Right lobe of liver (tissue), 6 donors: Measurements from ENCODE around the gene TRAF3. TPM values are rescaled to one million over a fixed set of nuclear protein-coding genes. Genes with fewer than 3 reads are reported as not detected.

Source experiments
- ATAC-seq, 4 donors: fragments of 200-7000 bp; cut with Tn5 transposase; one replicate each; pipeline ENCODE4 v1.9.1; 2020; ENCODE audit warnings: mild to moderate bottlenecking in 4 of 4, moderate library complexity in 4 of 4
- DNase-seq, 3 donors: peaks; one replicate each; pipeline ENCODE4 v3.0.0-alpha.2; 2020
- H3K27ac ChIP-seq, 3 donors: fragments of 200-600 bp; one replicate each; pipeline ENCODE4 v1.8.0; 2022
- H3K27me3 ChIP-seq, 2 donors: fragments of 200-600 bp; one replicate each; pipeline ENCODE4 v1.8.0; 2022
- H3K36me3 ChIP-seq, 4 donors: fragments of 200-600 bp; sonication (generic) in 1 of 4; one replicate each; pipeline versions ENCODE4 v1.5.1 to v1.8.0; 2017 to 2022; ENCODE audit warnings: control low read depth in 1 of 4
- H3K4me1 ChIP-seq, 4 donors: fragments of 200-600 bp; sonication (generic) in 1 of 4; one replicate each; pipeline versions ENCODE4 v1.5.1 to v1.8.0; 2017 to 2022; ENCODE audit warnings: control low read depth in 1 of 4
- H3K4me3 ChIP-seq, 3 donors: fragments of 200-600 bp; one replicate each; pipeline ENCODE4 v1.8.0; 2022
- H3K9me3 ChIP-seq, 4 donors: fragments of 200-600 bp; sonication (generic) in 1 of 4; one replicate each; pipeline versions ENCODE4 v1.5.1 to v1.8.0; 2017 to 2022; ENCODE audit warnings: control low read depth in 1 of 4
- CTCF ChIP-seq, 4 donors: fragments of 200-600 bp in 3 of 4; fragments of 450-650 bp in 1 of 4; IDR thresholded peaks; one replicate each; pipeline versions ENCODE4 v1.5.1 to v1.8.0; 2016 to 2022; ENCODE audit warnings: antibody characterized with exemption in 4 of 4, mild to moderate bottlenecking in 2 of 4
- POLR2A ChIP-seq: fragments of 450-650 bp; IDR thresholded peaks from one replicate; pipeline ENCODE4 v1.6.1; 2017; ENCODE audit warnings: antibody characterized with exemption, mild to moderate bottlenecking
- WGBS: methylation state at CpG from one replicate; pipeline ENCODE4 v1.1.6; 2018; ENCODE audit warnings: low coverage, low lambda C conversion rate; ENCODE audit not compliant: insufficient coverage; ENCODE audit errors: missing lambda C conversion rate; 5-methylcytosine and 5-hydroxymethylcytosine counted together
- intact Hi-C, 2 donors: fragments of 100-400 bp; cut with DNase I; formaldehyde crosslinking; loops; one replicate each; pipeline versions ENCODE4 v1.11.2 to v1.14.1; 2022
- total RNA-seq, 6 experiments: library from RNA; depleted of rRNA in 2 of 6; stranded (reverse); fragments of >200 nt in 2 of 6; fragmentation: NEBNext Ultra II Directional in 3 of 6; extraction: Animal tissue kit (Norgen Biotek cat#: 25700) in 3 of 6; gene quantifications; one replicate each; pipeline versions ENCODE4 v1.1.0 to v1.2.4, GENCODE V29; 2016 to 2023
- donor health status: DM: no; HTN: yes; CAD: no.
- donor health status: DM: no; HTN: no; CAD: no.
- donor health status: DM: no; HTN: no; CAD: no.
- donor health status: DM: no; HTN: yes; CAD: no.
- donor health status: DM: no; HTN: yes; CAD: no.

TRAF3 gene
- total RNA-seq, 6 experiments from 2014 or later, result 5.6 to 10.5 (median 8.3) TPM

- 86% methylated on average over 8 of the region's 10 CpGs for WGBS
- intact Hi-C loops, result no loop called here
These were observed 164.3 kb downstream of the TRAF3 start for GRCh38 chr14:102941419-102942011.

GRCh38 chr14:102942069-102942468, 164.8 kb downstream of the TRAF3 start:
- intact Hi-C loops, result no loop called here
- peaks cover 0 to 12% (median 4%) of the 10 kb centered on the region in 4 donors for H3K4me1 ChIP-seq
- H3K4me3 ChIP-seq, result no peak overlapping the region
- ATAC-seq, result no peak
- TF ChIP-seq POLR2A (no peak), CTCF (IDR thresholded peaks at IDR 0.05) (no peak)
- WGBS, result 71% methylated on average over 4 of the region's 13 CpGs
- H3K27me3 ChIP-seq, result no peaks in the 10 kb centered on the region
- H3K27ac ChIP-seq, result no peak overlapping the region
- H3K36me3 ChIP-seq, result peaks cover 5 to 71% (median 36%) of the 10 kb centered on the region in 4 donors
- no peaks in the 10 kb centered on the region for H3K9me3 ChIP-seq
- DNase-seq, result peak in 1 of 3 donors; percentile 57

More at GRCh38 chr14:102941419-102942011, 164.3 kb downstream of the TRAF3 start:
- ATAC-seq (no peak), DNase-seq (peak in 1 of 3 donors; percentile 36)
- H3K36me3 ChIP-seq, result peaks cover 3 to 65% (median 33%) of the 10 kb centered on the region in 4 donors
- no peak overlapping the region for H3K4me3 ChIP-seq
- H3K27ac ChIP-seq, result no peak overlapping the region
- no peaks in the 10 kb centered on the region for H3K9me3 ChIP-seq
- TF ChIP-seq POLR2A (no peak), CTCF (IDR thresholded peaks at IDR 0.05) (no peak)
- H3K4me1 ChIP-seq, result peaks cover 0 to 12% (median 4%) of the 10 kb centered on the region in 4 donors
- no peaks in the 10 kb centered on the region for H3K27me3 ChIP-seq

GRCh38 chr14:102943454-102943853, 166.2 kb downstream of the TRAF3 start:
- no peak for ATAC-seq
- peak in 1 of 3 donors; percentile 42 for DNase-seq
- H3K27me3 ChIP-seq, result no peaks in the 10 kb centered on the region
- intact Hi-C loops, result no loop called here
- peaks cover 0 to 12% (median 4%) of the 10 kb centered on the region in 4 donors for H3K4me1 ChIP-seq
- no peaks in the 10 kb centered on the region for H3K9me3 ChIP-seq
- H3K27ac ChIP-seq, result no peak overlapping the region
- no peak overlapping the region for H3K4me3 ChIP-seq
- WGBS, result 85% methylated on average over 5 of the region's 16 CpGs
- H3K36me3 ChIP-seq, result peaks cover 9 to 68% (median 40%) of the 10 kb centered on the region in 4 donors
- no peak for TF ChIP-seq CTCF (IDR thresholded peaks at IDR 0.05)
- TF ChIP-seq POLR2A, result no peak

- Histone ChIP-seq H3K36me3 (peaks cover 9 to 71% (median 41%) of the 10 kb centered on the region in 4 donors), H3K4me1 (peaks cover 0 to 12% (median 4%) of the 10 kb centered on the region in 4 donors), H3K9me3 (no peaks in the 10 kb centered on the region), H3K27ac (no peak overlapping the region), H3K27me3 (no peaks in the 10 kb centered on the region), H3K4me3 (no peak overlapping the region)
- 95% methylated on average over 7 of the region's 15 CpGs for WGBS
- ATAC-seq (no peak), DNase-seq (peak in 1 of 3 donors; percentile 27)
- no peak for TF ChIP-seq POLR2A
- TF ChIP-seq CTCF (IDR thresholded peaks at IDR 0.05), result no peak
- intact Hi-C loops, result no loop called here
These were observed 166.7 kb downstream of the TRAF3 start for GRCh38 chr14:102943979-102944378.
